HCT116 (cell line): ENCODE results near the gene APBA2. TPM values are rescaled to one million over a fixed set of nuclear protein-coding genes. Genes with fewer than 3 reads are reported as not detected.

ENCODE experiments used
- ATAC-seq: fragments of 200-7000 bp; cut with Tn5 transposase; 2 replicates; pipeline ENCODE4 v1.9.1; 2020; ENCODE audit warnings: mild to moderate bottlenecking, moderate library complexity
- BruUV-seq: library from RNA; stranded (reverse); fragments of 400-500 nt; replicated peaks from 2 replicates; lab custom pipeline; 2021; lab: Mats Ljungman, UMichigan
- CTCF ChIA-PET: fragments of 300-600 bp; sonication (Branson Sonifier 250); formaldehyde crosslinking; loops from one replicate; lab custom pipeline; 2021; ENCODE audit warnings: antibody characterized with exemption; lab: Charles Lee
- POLR2A ChIA-PET: fragments of 300-600, 350-600 bp; sonication (Branson Sonifier 250); formaldehyde crosslinking; loops from one replicate; lab custom pipeline; 2021; ENCODE audit warnings: antibody characterized with exemption; lab: Charles Lee
- RAD21 ChIA-PET, 2 experiments: fragments of 300-600 bp; sonication (Branson Sonifier 250); formaldehyde crosslinking; loops; one replicate each; lab custom pipeline; 2023; ENCODE audit warnings: low total read pairs in 2 of 2; ENCODE audit not compliant: uncharacterized antibody in 2 of 2, unreplicated experiment in 2 of 2, low non-redundant PET in 1 of 2; lab: Charles Lee
- DNase-seq: peaks from one replicate; pipeline ENCODE4 v3.0.0-alpha.2; 2010; ENCODE audit warnings: low read depth, low spot score
- H2AFZ ChIP-seq: fragments of 200-600 bp; shearing (Covaris generic), sonication (generic); 2 replicates; pipeline ENCODE4 v1.6.1; 2017; ENCODE audit warnings: low read depth, mixed run types, mixed read lengths, antibody characterized with exemption, low read length; ENCODE audit not compliant: poor library complexity, severe bottlenecking
- H3K27ac ChIP-seq: 2 replicates; pipeline ENCODE4 v1.5.1; 2012; ENCODE audit warnings: low read depth, low read length
- H3K27me3 ChIP-seq: fragments of 200-600 bp; sonication (generic); 2 replicates; pipeline ENCODE4 v1.6.1; 2016; ENCODE audit warnings: mixed run types, low read length, mixed read lengths; ENCODE audit not compliant: insufficient read depth
- H3K36me3 ChIP-seq, 2 experiments: fragments of 200-500 bp in 1 of 2; fragments of 200-600 bp in 1 of 2; sonication (Bioruptor generic) in 1 of 2; sonication (generic) in 1 of 2; 2 replicates each; pipeline versions ENCODE4 v1.5.1 to v1.6.1; 2014 to 2016; ENCODE audit warnings: low read length in 2 of 2, inconsistent platforms in 1 of 2, mixed read lengths in 1 of 2, mixed run types in 1 of 2; ENCODE audit not compliant: insufficient read depth in 2 of 2, control insufficient read depth in 1 of 2
- H3K4me1 ChIP-seq, 2 experiments: fragments of 200-600 bp in 1 of 2; sonication (generic) in 1 of 2; 2 replicates each; pipeline versions ENCODE4 v1.5.1 to v1.6.1; 2012 to 2017; ENCODE audit warnings: low read length in 2 of 2, inconsistent platforms in 1 of 2, mild to moderate bottlenecking in 1 of 2, mixed read lengths in 1 of 2, mixed run types in 1 of 2, moderate library complexity in 1 of 2; ENCODE audit not compliant: insufficient read depth in 2 of 2, control insufficient read depth in 1 of 2
- H3K4me2 ChIP-seq: fragments of 200-600 bp; sonication (generic); 2 replicates; pipeline ENCODE4 v1.6.1; 2017; ENCODE audit warnings: mixed run types, low read length, mixed read lengths
- H3K4me3 ChIP-seq, 2 experiments: fragments of 200-600 bp in 1 of 2; sonication (generic) in 1 of 2; replicated peaks in 1 of 2; 2 replicates each; pipeline ENCODE4 v1.5.1; 2011 to 2016; ENCODE audit warnings: low read length in 2 of 2, control low read depth in 1 of 2, low read depth in 1 of 2, mild to moderate bottlenecking in 1 of 2, mixed read lengths in 1 of 2, mixed run types in 1 of 2
- H3K79me2 ChIP-seq: fragments of 200-600 bp; sonication (generic); 2 replicates; pipeline ENCODE4 v1.6.1; 2017; ENCODE audit warnings: mild to moderate bottlenecking, mixed run types, low read length, moderate library complexity, mixed read lengths; ENCODE audit not compliant: insufficient read depth
- H3K9ac ChIP-seq: fragments of 200-600 bp; sonication (generic); 2 replicates; pipeline ENCODE4 v1.6.1; 2016; ENCODE audit warnings: low read length, mixed read lengths
- H3K9me2 ChIP-seq: fragments of 200-600 bp; sonication (generic), shearing (Covaris generic); 2 replicates; pipeline ENCODE4 v1.6.1; 2017; ENCODE audit warnings: mixed run types, mild to moderate bottlenecking, moderate library complexity; ENCODE audit not compliant: insufficient read depth
- H3K9me3 ChIP-seq, 2 experiments: fragments of 200-500 bp in 1 of 2; fragments of 200-600 bp in 1 of 2; sonication (Bioruptor generic) in 1 of 2; sonication (generic) in 1 of 2; 2 replicates each; pipeline ENCODE4 v1.6.1; 2014 to 2017; ENCODE audit warnings: low read length in 2 of 2, mixed read lengths in 2 of 2, inconsistent platforms in 1 of 2, low read depth in 1 of 2, mild to moderate bottlenecking in 1 of 2, mixed run types in 1 of 2, moderate library complexity in 1 of 2; ENCODE audit not compliant: control insufficient read depth in 1 of 2, insufficient read depth in 1 of 2
- H4K20me1 ChIP-seq: fragments of 200-600 bp; sonication (generic), shearing (Covaris generic); 2 replicates; pipeline ENCODE4 v1.6.1; 2017; ENCODE audit warnings: mixed run types, mild to moderate bottlenecking, moderate library complexity; ENCODE audit not compliant: insufficient read depth
- ATF3 ChIP-seq: IDR thresholded peaks from 2 replicates; pipeline ENCODE4 v1.6.1; 2012
- CBX3 ChIP-seq: IDR thresholded peaks from 2 replicates; pipeline ENCODE4 v1.6.1; 2012; ENCODE audit warnings: low read depth
- EGR1 ChIP-seq: IDR thresholded peaks from 2 replicates; pipeline ENCODE4 v1.6.1; 2012; ENCODE audit warnings: low read depth
- ELF1 ChIP-seq: IDR thresholded peaks from 2 replicates; pipeline ENCODE4 v1.6.1; 2012; ENCODE audit warnings: low read depth, borderline replicate concordance
- EZH2 ChIP-seq: fragments of 200-600 bp; sonication (generic); IDR thresholded peaks from 2 replicates; pipeline ENCODE4 v1.6.1; 2017; ENCODE audit warnings: antibody characterized with exemption, mixed run types
- EZH2phosphoT487 ChIP-seq: fragments of 200-600 bp; IDR thresholded peaks from 2 replicates; pipeline ENCODE4 v1.6.1; 2018; ENCODE audit warnings: antibody characterized with exemption, borderline replicate concordance
- JUND ChIP-seq: IDR thresholded peaks from 2 replicates; pipeline ENCODE4 v1.6.1; 2012
- POLR2A ChIP-seq: IDR thresholded peaks from 2 replicates; pipeline ENCODE4 v1.7.0; 2011; ENCODE audit warnings: borderline replicate concordance; ENCODE audit not compliant: insufficient read depth, insufficient read length; ENCODE audit errors: extremely low read depth
- POLR2AphosphoS5 ChIP-seq: IDR thresholded peaks from 2 replicates; pipeline ENCODE4 v1.6.1; 2011; ENCODE audit warnings: mild to moderate bottlenecking, low read depth, low read length, moderate library complexity
- RAD21 ChIP-seq: IDR thresholded peaks from 2 replicates; pipeline ENCODE4 v1.6.1; 2012; ENCODE audit warnings: low read depth, mild to moderate bottlenecking
- REST ChIP-seq: IDR thresholded peaks from 2 replicates; pipeline ENCODE4 v1.6.1; 2012; ENCODE audit warnings: low read depth
- SIN3A ChIP-seq: IDR thresholded peaks from 2 replicates; pipeline ENCODE4 v1.6.1; 2012; ENCODE audit warnings: low read depth
- SP1 ChIP-seq: IDR thresholded peaks from 2 replicates; pipeline ENCODE4 v1.6.1; 2012; ENCODE audit warnings: low read depth
- TCF7L2 ChIP-seq: IDR thresholded peaks from 2 replicates; pipeline ENCODE4 v1.7.0; 2011; ENCODE audit warnings: borderline replicate concordance, inconsistent platforms; ENCODE audit not compliant: insufficient read depth, insufficient read length; ENCODE audit errors: extremely low read depth
- YY1 ChIP-seq: IDR thresholded peaks from 2 replicates; pipeline ENCODE4 v1.6.1; 2011; ENCODE audit warnings: low read length, low read depth, moderate library complexity, mild to moderate bottlenecking; ENCODE audit not compliant: insufficient replicate concordance; ENCODE audit errors: extremely low read depth
- ZBTB33 ChIP-seq: IDR thresholded peaks from 2 replicates; pipeline ENCODE4 v1.6.1; 2011; ENCODE audit warnings: mild to moderate bottlenecking, low read length, moderate library complexity; ENCODE audit not compliant: insufficient replicate concordance; ENCODE audit errors: extremely low read depth
- ZFX ChIP-seq: fragments of 450-650 bp; IDR thresholded peaks from 2 replicates; pipeline ENCODE4 v1.6.1; 2017
- ZNF274 ChIP-seq: fragments of 200-500 bp; sonication (Bioruptor generic); IDR thresholded peaks from 2 replicates; pipeline ENCODE4 v1.6.1; 2014; ENCODE audit warnings: mild to moderate bottlenecking, low read depth, low read length, inconsistent platforms
- intact Hi-C: fragments of 100-400 bp; cut with micrococcal nuclease; formaldehyde crosslinking; loops from 2 replicates; pipeline ENCODE4 v1.10.0; 2022
- total RNA-seq: library from RNA; stranded (reverse); gene quantifications from one replicate; pipeline ENCODE4 v1.2.1, GENCODE V29; 2021; ENCODE audit not compliant: unreplicated experiment
- TF ChIP-seq, protein P1 (sequence below), 3 experiments: fragments of 200-600 bp in 1 of 3; sonication (generic) in 1 of 3; IDR thresholded peaks in 2 of 3; conservative IDR thresholded peaks in 1 of 3; 2 replicates each; pipeline ENCODE4 v1.5.1; 2012 to 2017; ENCODE audit warnings: low read depth in 2 of 3, low read length in 2 of 3, antibody characterized with exemption in 1 of 3, borderline replicate concordance in 1 of 3, control low read depth in 1 of 3, mild to moderate bottlenecking in 1 of 3, mixed read lengths in 1 of 3, mixed run types in 1 of 3, moderate library complexity in 1 of 3; ENCODE audit not compliant: insufficient read depth in 1 of 3

The APBA2 gene
- total RNA-seq, 1 experiment from 2014 or later = 0.47 TPM

- H3K36me3 ChIP-seq = no peaks in the 10 kb centered on the region
- no peak overlapping the region for H3K27ac ChIP-seq
- no peak overlapping the region for H3K4me2 ChIP-seq
- BruUV-seq = no TSS peak
- no peak for TF ChIP-seq EGR1
- no peak for TF ChIP-seq ATF3
- no peak for TF ChIP-seq ZFX
- TF ChIP-seq RAD21 = no peak
- no peak for TF ChIP-seq REST
- no peak for TF ChIP-seq SIN3A
- no peak for TF ChIP-seq CBX3
- TF ChIP-seq JUND = no peak
- TF ChIP-seq POLR2AphosphoS5 = no peak
- TF ChIP-seq YY1 = no peak
- TF ChIP-seq EZH2phosphoT487 = no peak
- TF ChIP-seq SP1 = no peak
- no peak for TF ChIP-seq ZNF274
- TF ChIP-seq POLR2A = no peak
- TF ChIP-seq TCF7L2 = no peak
- no peak for TF ChIP-seq ZBTB33
- TF ChIP-seq ELF1 = no peak
- TF ChIP-seq EZH2 = no peak
- TF ChIP-seq, protein P1, sequence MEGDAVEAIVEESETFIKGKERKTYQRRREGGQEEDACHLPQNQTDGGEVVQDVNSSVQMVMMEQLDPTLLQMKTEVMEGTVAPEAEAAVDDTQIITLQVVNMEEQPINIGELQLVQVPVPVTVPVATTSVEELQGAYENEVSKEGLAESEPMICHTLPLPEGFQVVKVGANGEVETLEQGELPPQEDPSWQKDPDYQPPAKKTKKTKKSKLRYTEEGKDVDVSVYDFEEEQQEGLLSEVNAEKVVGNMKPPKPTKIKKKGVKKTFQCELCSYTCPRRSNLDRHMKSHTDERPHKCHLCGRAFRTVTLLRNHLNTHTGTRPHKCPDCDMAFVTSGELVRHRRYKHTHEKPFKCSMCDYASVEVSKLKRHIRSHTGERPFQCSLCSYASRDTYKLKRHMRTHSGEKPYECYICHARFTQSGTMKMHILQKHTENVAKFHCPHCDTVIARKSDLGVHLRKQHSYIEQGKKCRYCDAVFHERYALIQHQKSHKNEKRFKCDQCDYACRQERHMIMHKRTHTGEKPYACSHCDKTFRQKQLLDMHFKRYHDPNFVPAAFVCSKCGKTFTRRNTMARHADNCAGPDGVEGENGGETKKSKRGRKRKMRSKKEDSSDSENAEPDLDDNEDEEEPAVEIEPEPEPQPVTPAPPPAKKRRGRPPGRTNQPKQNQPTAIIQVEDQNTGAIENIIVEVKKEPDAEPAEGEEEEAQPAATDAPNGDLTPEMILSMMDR (IDR thresholded peaks at IDR 0.05 in 2 of 3, conservative IDR thresholded peaks at IDR 0.05 in 1 of 3; ENCODE audit: borderline replicate concordance in 1 of 3, insufficient read depth in 1 of 3, low read depth in 2 of 3, low read length in 2 of 3) = no peak
- no peaks in the 10 kb centered on the region for H4K20me1 ChIP-seq
- no peak overlapping the region for H3K4me3 ChIP-seq
- intact Hi-C loops = no loop called here
- DNase-seq = no peak
- ChIA-PET CTCF (interaction anchor here (1.1 kb wide), 1 partner anchor 117 kb away, joined by 4 read pairs; no protein-coding TSS in a partner anchor), RAD21 (no interaction called here), POLR2A (no interaction called here)
- peaks cover 5% of the 10 kb centered on the region for H3K27me3 ChIP-seq
- no peaks in the 10 kb centered on the region for H3K9me3 ChIP-seq
- H3K79me2 ChIP-seq = no peaks in the 10 kb centered on the region
- no peak overlapping the region for H3K9ac ChIP-seq
- H3K9me2 ChIP-seq = no peaks in the 10 kb centered on the region
- no peaks in the 10 kb centered on the region for H3K4me1 ChIP-seq
- no peak for ATAC-seq
- H2AFZ ChIP-seq = no peak overlapping the region
These were observed 101.6 kb downstream of the APBA2 start for GRCh38 chr15:28987337-28987736.
